CD4-positive, CD25-positive, alpha-beta regulatory T cell (primary cell): ENCODE measurements around the gene KIFC1. TPM values are rescaled to one million over a fixed set of nuclear protein-coding genes. Genes with fewer than 3 reads are reported as not detected.

ENCODE experiments used
- ATAC-seq, 2 donors: fragments of 150-1000 bp; cut with Tn5 transposase; one replicate each; pipeline ENCODE4 v1.10.0; 2021; ENCODE audit warnings: low read depth in 2 of 2, moderate number of reproducible peaks in 2 of 2, moderate library complexity in 1 of 2
- DNase-seq, 3 donors: peaks; one replicate each; pipeline versions ENCODE4 v3.0.0 to v3.0.0-alpha.2; 2012 to 2022; ENCODE audit warnings: mixed read lengths in 1 of 3
- H3K27ac ChIP-seq: one replicate; pipeline ENCODE4 v1.7.0; 2013; ENCODE audit warnings: mild to moderate bottlenecking, low read length; ENCODE audit not compliant: insufficient read depth, poor library complexity, severe bottlenecking
- H3K27me3 ChIP-seq: one replicate; pipeline ENCODE4 v1.7.0; 2013; ENCODE audit warnings: low read length; ENCODE audit not compliant: control insufficient read depth, insufficient read depth
- H3K36me3 ChIP-seq: one replicate; pipeline ENCODE4 v1.7.0; 2013; ENCODE audit warnings: mild to moderate bottlenecking, low read length, moderate library complexity; ENCODE audit not compliant: control insufficient read depth, insufficient read depth
- H3K4me1 ChIP-seq: 2 replicates; pipeline ENCODE4 v1.7.0; 2013; ENCODE audit warnings: mild to moderate bottlenecking, low read length; ENCODE audit not compliant: insufficient read depth, control insufficient read depth, poor library complexity, severe bottlenecking
- H3K4me3 ChIP-seq: one replicate; pipeline ENCODE4 v1.7.0; 2013; ENCODE audit warnings: low read depth, mild to moderate bottlenecking, low read length, moderate library complexity
- H3K9me3 ChIP-seq, 2 experiments: 1 replicate in 1 of 2; 2 replicates in 1 of 2; pipeline ENCODE4 v1.7.0; 2013; ENCODE audit warnings: low read length in 2 of 2, mild to moderate bottlenecking in 1 of 2, moderate library complexity in 1 of 2; ENCODE audit not compliant: control insufficient read depth in 2 of 2
- H3K27ac Mint-ChIP-seq, 3 donors: one replicate each; pipeline ENCODE4 v1.8.0; 2020 to 2022; ENCODE audit warnings: mild to moderate bottlenecking in 3 of 3, mixed read lengths in 3 of 3, moderate library complexity in 2 of 3
- H3K27me3 Mint-ChIP-seq: one replicate; pipeline ENCODE4 v1.8.0; 2022; ENCODE audit warnings: mild to moderate bottlenecking, mixed read lengths
- H3K36me3 Mint-ChIP-seq: one replicate; pipeline ENCODE4 v1.8.0; 2020; ENCODE audit warnings: mixed read lengths
- H3K4me1 Mint-ChIP-seq, 4 donors: one replicate each; pipeline ENCODE4 v1.8.0; 2020 to 2022; ENCODE audit warnings: mixed read lengths in 4 of 4, mild to moderate bottlenecking in 1 of 4
- H3K4me3 Mint-ChIP-seq, 4 donors: one replicate each; pipeline ENCODE4 v1.8.0; 2020 to 2022; ENCODE audit warnings: mild to moderate bottlenecking in 4 of 4, mixed read lengths in 4 of 4, moderate library complexity in 3 of 4
- H3K9me3 Mint-ChIP-seq, 7 donors: one replicate each; pipeline ENCODE4 v1.8.0; 2020 to 2022; ENCODE audit warnings: mixed read lengths in 7 of 7, mild to moderate bottlenecking in 3 of 7, moderate library complexity in 2 of 7
- polyA plus RNA-seq, 4 donors: library from polyadenylated mRNA; unstranded; fragments of 300-500 nt; fragmentation: Illumina TruSeq; gene quantifications; one replicate each; pipeline ENCODE4 v1.2.3, GENCODE V29; 2021
- total RNA-seq: library from RNA; stranded (reverse); gene quantifications from one replicate; pipeline ENCODE4 v1.2.3, GENCODE V29; 2022

Gene KIFC1
- total and polyA plus RNA-seq, 5 donors from 2014 or later, result 0.41 to 8.7 (median 1.4) TPM

DNA sequence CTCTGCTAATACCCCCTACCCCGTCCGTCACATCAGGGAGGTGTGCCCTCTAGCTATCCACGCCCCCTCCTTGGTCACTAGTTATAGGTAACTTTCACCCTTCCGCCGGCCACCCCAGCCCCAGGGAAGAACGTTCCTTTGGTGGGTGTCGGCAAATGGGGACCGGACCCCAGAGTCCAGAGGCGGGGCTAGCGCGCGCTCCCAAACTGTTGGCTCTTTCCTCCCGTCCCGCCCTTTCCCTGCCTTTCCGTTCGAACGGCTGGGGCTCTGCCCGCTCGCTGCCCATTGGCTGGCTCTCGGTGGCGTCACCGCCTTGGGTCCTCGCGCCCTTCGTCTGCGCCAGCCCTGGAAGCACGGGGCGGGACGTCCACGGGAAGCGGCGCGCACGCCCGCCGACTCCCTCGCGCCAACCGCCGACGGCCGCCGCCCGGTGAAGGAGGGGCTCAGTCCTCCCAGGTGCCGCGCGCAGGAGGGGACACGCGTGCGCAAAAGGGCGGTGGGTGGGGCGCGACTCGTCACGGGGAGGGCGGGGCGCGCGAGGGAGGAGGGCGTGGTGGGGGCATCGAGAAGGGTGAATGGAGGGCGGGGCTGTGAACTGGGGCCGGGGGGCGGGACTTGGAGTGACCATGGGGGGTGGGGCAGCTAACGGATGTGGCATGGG lies 18.6 kb downstream of the KIFC1 start:
- Histone ChIP-seq H3K4me3 (peak overlapping the region; percentile 79), H3K27ac (peak overlapping the region; percentile 99), H3K36me3 (peaks cover 24% of the 10 kb centered on the region), H3K4me1 (peaks cover 45% of the 10 kb centered on the region), H3K9me3 (no peaks in the 10 kb centered on the region), H3K27me3 (no peaks in the 10 kb centered on the region)
- H3K27me3 Mint-ChIP-seq, result peaks cover 5% of the 10 kb centered on the region
- DNase-seq, result peak; percentile 96 to 98 (median 97)
- H3K27ac Mint-ChIP-seq, result peak overlapping the region; percentile 97 to 99 (median 99)
- peaks cover 10 to 58% (median 38%) of the 10 kb centered on the region in 4 donors for H3K4me1 Mint-ChIP-seq
- peak; percentile 81 to 82 for ATAC-seq
- H3K4me3 Mint-ChIP-seq, result peak overlapping the region; percentile 91 to 94 (median 93)
- no peaks in the 10 kb centered on the region for H3K9me3 Mint-ChIP-seq
- H3K36me3 Mint-ChIP-seq, result peaks cover 25% of the 10 kb centered on the region

DNA sequence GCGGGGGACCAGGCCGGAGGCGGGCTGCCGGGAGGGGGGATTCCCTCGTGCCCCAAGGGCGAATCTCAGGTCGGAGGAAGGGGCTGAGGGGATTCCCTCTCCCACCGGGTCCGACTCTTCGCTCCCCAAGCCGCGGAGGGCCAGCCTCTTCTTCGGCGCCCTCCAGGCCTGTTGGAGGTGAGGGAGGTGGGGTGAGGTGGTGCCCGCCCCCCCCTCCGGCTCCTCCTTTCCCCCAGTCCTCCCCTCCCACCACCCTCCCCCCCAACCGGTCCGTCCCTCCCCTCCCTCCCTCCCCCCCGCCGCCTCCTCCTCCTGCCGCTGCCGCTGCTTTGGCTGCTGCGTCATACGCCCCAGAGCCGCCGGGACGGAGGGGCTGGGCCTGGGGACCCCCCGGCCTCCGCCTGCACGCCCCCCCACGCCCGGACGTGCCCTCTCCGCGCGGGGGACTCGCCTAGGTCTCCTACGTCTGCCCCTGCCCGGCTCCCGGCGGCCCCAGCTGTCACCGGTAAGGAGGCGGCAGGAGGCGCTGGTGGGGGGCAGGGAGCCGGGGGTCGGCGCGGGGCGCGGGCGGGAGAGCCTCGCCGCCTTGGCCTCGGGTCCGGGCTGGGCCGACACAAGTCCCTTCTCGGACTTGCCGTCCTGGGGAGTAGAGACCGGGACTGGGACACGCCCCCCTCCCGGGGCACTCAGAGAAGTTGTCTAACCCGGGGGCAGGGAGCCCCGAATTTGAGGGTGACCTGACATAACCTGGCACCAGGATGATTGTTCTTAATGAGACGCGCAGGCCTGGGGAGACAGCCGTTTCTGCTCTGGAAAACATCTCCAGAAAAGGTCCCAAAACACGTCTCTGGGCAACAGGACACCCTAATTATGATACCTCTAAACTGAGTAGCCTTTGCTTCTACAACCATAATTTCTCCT lies 19.3 kb downstream of the KIFC1 start, which contains the start of gene PHF1:
Gene PHF1 (plus strand): TSS at position 304 of the 921 bp plus-strand sequence. CDS start 1,250 bp downstream, outside the sequence.
- Histone ChIP-seq H3K36me3 (peaks cover 32% of the 10 kb centered on the region), H3K27ac (peak within 1 kb of the TSS; percentile 99), H3K27me3 (no peaks in the 10 kb centered on the region), H3K4me3 (peak within 1 kb of the TSS; percentile 96), H3K4me1 (peaks cover 52% of the 10 kb centered on the region), H3K9me3 (no peaks in the 10 kb centered on the region)
- Mint-ChIP-seq H3K4me3 (peak within 1 kb of the TSS; percentile 91 to 94 (median 93)), H3K9me3 (no peaks in the 10 kb centered on the region), H3K4me1 (peaks cover 10 to 60% (median 42%) of the 10 kb centered on the region in 4 donors), H3K27ac (peak within 1 kb of the TSS; percentile 97 to 99 (median 99)), H3K27me3 (peaks cover 5% of the 10 kb centered on the region), H3K36me3 (peaks cover 31% of the 10 kb centered on the region)
- ATAC-seq (peak; percentile 44), DNase-seq (no peak)

DNA sequence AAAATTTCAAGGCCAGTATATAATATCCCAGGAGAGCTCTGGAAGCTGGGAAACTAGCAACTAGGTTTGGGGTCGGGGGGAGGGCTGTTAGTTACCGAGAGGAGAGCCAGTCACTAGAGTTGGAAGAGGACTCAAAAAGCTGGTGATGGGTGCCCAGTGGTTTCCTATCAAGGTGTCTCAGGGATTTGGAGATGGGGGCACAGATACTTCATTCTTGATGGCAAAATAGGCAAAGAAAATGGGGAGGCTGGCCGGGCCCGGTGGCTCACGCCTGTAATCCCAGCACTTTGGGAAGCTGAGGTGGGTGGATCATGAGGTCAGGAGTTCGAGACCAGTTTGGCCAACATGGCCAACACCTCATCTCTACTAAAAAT lies 20.0 kb downstream of the KIFC1 start:
- Mint-ChIP-seq H3K27ac (peak overlapping the region; percentile 86 to 99 (median 95)), H3K36me3 (peaks cover 31% of the 10 kb centered on the region)
- H3K27ac ChIP-seq, result peak overlapping the region; percentile 99

GRCh38 chr6:33412140-33413009 lies 20.8 kb downstream of the KIFC1 start:
- Mint-ChIP-seq H3K27me3 (peaks cover 5% of the 10 kb centered on the region), H3K4me3 (peak overlapping the region; percentile 91 to 94 (median 93)), H3K36me3 (peaks cover 31% of the 10 kb centered on the region), H3K4me1 (peaks cover 15 to 72% (median 50%) of the 10 kb centered on the region in 4 donors), H3K9me3 (no peaks in the 10 kb centered on the region), H3K27ac (peak overlapping the region; percentile 63 to 99 (median 95))
- H3K27me3 ChIP-seq, result no peaks in the 10 kb centered on the region
- ATAC-seq (no peak), DNase-seq (no peak)
- H3K4me1 ChIP-seq, result peaks cover 66% of the 10 kb centered on the region
- H3K4me3 ChIP-seq, result peak overlapping the region; percentile 51
- H3K36me3 ChIP-seq, result peaks cover 39% of the 10 kb centered on the region
- peak overlapping the region; percentile 99 for H3K27ac ChIP-seq
- H3K9me3 ChIP-seq, result no peaks in the 10 kb centered on the region

More for the DNA sequence above, 20.0 kb downstream of the KIFC1 start:
- Histone ChIP-seq H3K4me3 (peak overlapping the region; percentile 96), H3K36me3 (peaks cover 37% of the 10 kb centered on the region), H3K4me1 (peaks cover 59% of the 10 kb centered on the region), H3K9me3 (no peaks in the 10 kb centered on the region), H3K27me3 (no peaks in the 10 kb centered on the region)
- H3K27me3 Mint-ChIP-seq, result peaks cover 5% of the 10 kb centered on the region
- DNase-seq (no peak), ATAC-seq (no peak)
- H3K4me1 Mint-ChIP-seq, result peaks cover 15 to 65% (median 46%) of the 10 kb centered on the region in 4 donors
- H3K4me3 Mint-ChIP-seq, result peak overlapping the region; percentile 91 to 94 (median 93)
- H3K9me3 Mint-ChIP-seq, result no peaks in the 10 kb centered on the region

- no peaks in the 10 kb centered on the region for H3K27me3 ChIP-seq
- H3K4me1 Mint-ChIP-seq, result peaks cover 20 to 80% (median 54%) of the 10 kb centered on the region in 4 donors
- peaks cover 13% of the 10 kb centered on the region for H3K27me3 Mint-ChIP-seq
- H3K9me3 ChIP-seq, result no peaks in the 10 kb centered on the region
- peak overlapping the region; percentile 99 for H3K27ac ChIP-seq
- H3K9me3 Mint-ChIP-seq, result no peaks in the 10 kb centered on the region
- no peak for ATAC-seq
- H3K27ac Mint-ChIP-seq, result peak overlapping the region; percentile 49 to 99 (median 81)
- DNase-seq, result no peak
- H3K36me3 Mint-ChIP-seq, result peaks cover 31% of the 10 kb centered on the region
- no peak overlapping the region for H3K4me3 ChIP-seq
- peaks cover 39% of the 10 kb centered on the region for H3K36me3 ChIP-seq
- H3K4me1 ChIP-seq, result peaks cover 73% of the 10 kb centered on the region
- H3K4me3 Mint-ChIP-seq, result peak overlapping the region; percentile 86 to 94 (median 92)
Observed at GRCh38 chr6:33413241-33414120, 21.9 kb downstream of the KIFC1 start.

- no peak for ATAC-seq
- H3K27me3 Mint-ChIP-seq, result peaks cover 9% of the 10 kb centered on the region
- peak overlapping the region; percentile 46 to 99 (median 72) for H3K27ac Mint-ChIP-seq
- peaks cover 22 to 84% (median 59%) of the 10 kb centered on the region in 4 donors for H3K4me1 Mint-ChIP-seq
- Histone ChIP-seq H3K36me3 (peaks cover 39% of the 10 kb centered on the region), H3K9me3 (no peaks in the 10 kb centered on the region), H3K27ac (peak overlapping the region; percentile 28), H3K4me1 (peaks cover 79% of the 10 kb centered on the region), H3K4me3 (no peak overlapping the region), H3K27me3 (no peaks in the 10 kb centered on the region)
- peaks cover 31% of the 10 kb centered on the region for H3K36me3 Mint-ChIP-seq
- peak overlapping the region in 3 of 4 donors; percentile 29 to 94 (median 60) for H3K4me3 Mint-ChIP-seq
- no peak for DNase-seq
- H3K9me3 Mint-ChIP-seq, result no peaks in the 10 kb centered on the region
Observed at GRCh38 chr6:33414592-33415271, 23.1 kb downstream of the KIFC1 start.
